Raji (cell line): ENCODE measurements around the gene UBTD2.

ENCODE experiments used
- POLR2A ChIP-seq: IDR thresholded peaks from 2 replicates; pipeline ENCODE4 v1.6.1; 2011; ENCODE audit warnings: low read depth, low read length, control low read depth; ENCODE audit not compliant: insufficient read depth

The UBTD2 gene

GRCh38 chr5:172175263-172175719 is 108.3 kb downstream of the UBTD2 start:
- TF ChIP-seq POLR2A, result peak; percentile 91

GRCh38 chr5:172173564-172174153 is 109.9 kb downstream of the UBTD2 start:
- no peak for TF ChIP-seq POLR2A

GRCh38 chr5:172172912-172173563 is 110.5 kb downstream of the UBTD2 start:
- no peak for TF ChIP-seq POLR2A

GRCh38 chr5:172171118-172171517 is 112.4 kb downstream of the UBTD2 start:
- no peak for TF ChIP-seq POLR2A

GRCh38 chr5:172170251-172170701 is 113.3 kb downstream of the UBTD2 start:
- no peak for TF ChIP-seq POLR2A

GRCh38 chr5:172169216-172169615 is 114.3 kb downstream of the UBTD2 start:
- TF ChIP-seq POLR2A, result no peak

- no peak for TF ChIP-seq POLR2A
These were observed 115.3 kb downstream of the UBTD2 start for GRCh38 chr5:172168311-172168710.

- TF ChIP-seq POLR2A, result no peak
These were observed 115.7 kb downstream of the UBTD2 start for GRCh38 chr5:172167895-172168294.

GRCh38 chr5:172166030-172166826 is 117.3 kb downstream of the UBTD2 start:
- TF ChIP-seq POLR2A, result no peak

GRCh38 chr5:172165465-172165864 is 118.1 kb downstream of the UBTD2 start:
- no peak for TF ChIP-seq POLR2A

GRCh38 chr5:172164769-172165212 is 118.8 kb downstream of the UBTD2 start:
- no peak for TF ChIP-seq POLR2A

GRCh38 chr5:172163346-172163745 is 120.2 kb downstream of the UBTD2 start:
- no peak for TF ChIP-seq POLR2A

- no peak for TF ChIP-seq POLR2A
These were observed 120.6 kb downstream of the UBTD2 start for GRCh38 chr5:172162987-172163343.

GRCh38 chr5:172162323-172162986 is 121.1 kb downstream of the UBTD2 start:
- no peak for TF ChIP-seq POLR2A

GRCh38 chr5:172160506-172160905 is 123.1 kb downstream of the UBTD2 start:
- TF ChIP-seq POLR2A, result no peak
